LHCN-M2 (cell line): Measurements from ENCODE around the gene TMPRSS7. TPM values are rescaled to one million over a fixed set of nuclear protein-coding genes. Genes with fewer than 3 reads are reported as not detected.
A peak's percentile ranks its signal among the peaks of the same experiment; 100 is the strongest.

Experiments used
- DNase-seq: peaks from one replicate; pipeline ENCODE4 v3.0.0-alpha.2; 2012; ENCODE audit warnings: low read depth
- total RNA-seq: library from RNA; depleted of rRNA; stranded (reverse); fragments of >200 nt; gene quantifications from 2 replicates; pipeline ENCODE4 v1.2.3, GENCODE V29; 2014; rRNA removed

The TMPRSS7 gene
- total RNA-seq, 1 experiment from 2014 or later, result not detected

- DNase-seq, result no peak
Observed at GRCh38 chr3:112127522-112128494, 93.3 kb downstream of the TMPRSS7 start.

- DNase-seq, result peak; percentile 5
Observed at GRCh38 chr3:112128843-112129727, 94.5 kb downstream of the TMPRSS7 start.

GRCh38 chr3:112129925-112130637 is 95.5 kb downstream of the TMPRSS7 start:
- DNase-seq, result no peak

DNA sequence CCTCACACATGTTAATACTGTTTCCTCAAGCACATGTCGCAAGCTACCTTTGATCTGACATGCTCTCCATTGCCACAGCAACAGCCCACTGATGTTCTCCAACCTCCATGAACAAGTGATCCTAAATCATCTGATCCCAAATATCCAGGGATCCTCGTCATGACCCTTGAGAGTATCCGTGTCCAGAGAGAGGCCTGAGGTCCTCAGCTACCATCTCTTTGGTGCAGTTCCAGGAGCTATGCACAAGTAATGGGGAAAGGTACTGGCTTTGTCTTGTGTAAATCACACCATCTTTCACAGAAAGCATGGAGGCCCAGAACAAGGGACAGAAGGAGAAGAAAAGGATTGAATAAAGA is 96.1 kb downstream of the TMPRSS7 start:
- no peak for DNase-seq

Other genes starting within 250 kb of the TMPRSS7 start
- 21.7 and 23.7 TPM in 2 replicates for gene PHLDB2, start 175.5 kb upstream of the TMPRSS7 start, total RNA-seq
- 33.1 and 34.4 TPM in 2 replicates for gene ABHD10, start 55.7 kb upstream of the TMPRSS7 start, total RNA-seq
- gene TAGLN3, start 35.8 kb upstream of the TMPRSS7 start, total RNA-seq, result not detected in 2 replicates
- 6.2 and 6.7 TPM in 2 replicates for gene C3orf52, start 51.7 kb downstream of the TMPRSS7 start, total RNA-seq
- gene GCSAM, start 98.5 kb downstream of the TMPRSS7 start, total RNA-seq, result not detected in 2 replicates